Left ventricle myocardium superior (tissue), 1 donor: Measurements from ENCODE around the gene ZNF862. TPM values are rescaled to one million over a fixed set of nuclear protein-coding genes. Genes with fewer than 3 reads are reported as not detected.
"Not testable (repeated sequence)": the region's sequence is repeated elsewhere in the genome, so short reads cannot be mapped to it uniquely, and the experiment has no call there.

Experiments
- ATAC-seq: fragments of 200-7000 bp; cut with Tn5 transposase; one replicate; pipeline ENCODE4 v1.9.1; 2020; ENCODE audit warnings: mild to moderate bottlenecking, moderate library complexity
- DNase-seq: peaks from one replicate; pipeline ENCODE4 v3.0.0-alpha.2; 2020
- intact Hi-C: fragments of 100-400 bp; cut with micrococcal nuclease; formaldehyde crosslinking; loops from one replicate; pipeline ENCODE4 v1.11.0; 2022
- total RNA-seq: library from RNA; stranded (reverse); fragmentation: NEBNext Ultra II Directional; extraction: Animal tissue kit (Norgen Biotek cat#: 25700); gene quantifications from one replicate; pipeline ENCODE4 v1.2.1, GENCODE V29; 2021
- donor health status: DM: no; HTN: yes; CAD: no; lungs with severe emphysema.

ZNF862 gene
- total RNA-seq, 1 donor from 2014 or later = 9.5 TPM

GRCh38 chr7:149886018-149886415 is 47.8 kb downstream of the ZNF862 start:
- no peak for DNase-seq
- ATAC-seq = no peak
- intact Hi-C loops = no loop called here

DNA sequence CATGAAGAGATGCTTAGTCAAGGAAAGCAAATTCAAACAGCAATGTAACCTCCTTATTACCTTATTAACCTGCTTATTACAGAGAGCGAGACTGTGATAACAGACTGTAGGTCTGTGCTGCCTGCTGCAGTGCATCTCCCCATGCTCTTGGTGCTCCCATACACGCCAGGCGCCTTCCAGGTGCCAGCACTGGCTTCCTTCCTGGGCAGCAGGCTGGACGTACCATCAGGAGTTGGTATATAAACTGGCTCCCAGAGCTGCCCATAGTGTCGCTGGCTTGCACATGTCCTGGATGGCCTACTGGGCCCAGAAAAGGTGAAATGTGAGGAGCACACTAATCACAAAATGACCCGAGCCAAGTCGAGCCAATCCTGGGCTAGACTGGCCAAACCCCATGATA is 49.1 kb downstream of the ZNF862 start:
- ATAC-seq (no peak), DNase-seq (no peak)
- intact Hi-C loops = no loop called here

DNA sequence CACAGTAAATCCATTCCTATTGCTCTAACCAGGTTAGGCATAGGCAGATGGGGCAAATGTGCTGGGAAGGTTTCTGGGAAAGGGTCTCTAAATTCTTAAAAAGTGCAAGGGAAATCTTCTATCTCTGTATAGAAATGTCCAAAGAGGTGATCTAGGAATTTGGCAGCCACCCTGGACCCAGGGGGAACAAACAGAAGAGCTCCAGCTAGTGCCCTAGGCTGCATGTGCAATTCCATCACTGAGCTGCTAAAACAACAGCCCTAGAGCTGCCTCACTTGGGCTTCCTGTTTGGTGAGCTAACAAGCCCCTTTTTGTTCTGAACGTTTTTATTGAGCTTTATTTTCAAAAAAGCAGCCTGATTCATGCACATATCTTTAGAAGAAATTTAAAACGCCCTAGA is 52.5 kb downstream of the ZNF862 start:
- DNase-seq, ATAC-seq, intact Hi-C loops: not testable (repeated sequence)

GRCh38 chr7:149894957-149895356 is 56.8 kb downstream of the ZNF862 start:
- ATAC-seq, intact Hi-C loops, DNase-seq: not testable (repeated sequence)

DNA sequence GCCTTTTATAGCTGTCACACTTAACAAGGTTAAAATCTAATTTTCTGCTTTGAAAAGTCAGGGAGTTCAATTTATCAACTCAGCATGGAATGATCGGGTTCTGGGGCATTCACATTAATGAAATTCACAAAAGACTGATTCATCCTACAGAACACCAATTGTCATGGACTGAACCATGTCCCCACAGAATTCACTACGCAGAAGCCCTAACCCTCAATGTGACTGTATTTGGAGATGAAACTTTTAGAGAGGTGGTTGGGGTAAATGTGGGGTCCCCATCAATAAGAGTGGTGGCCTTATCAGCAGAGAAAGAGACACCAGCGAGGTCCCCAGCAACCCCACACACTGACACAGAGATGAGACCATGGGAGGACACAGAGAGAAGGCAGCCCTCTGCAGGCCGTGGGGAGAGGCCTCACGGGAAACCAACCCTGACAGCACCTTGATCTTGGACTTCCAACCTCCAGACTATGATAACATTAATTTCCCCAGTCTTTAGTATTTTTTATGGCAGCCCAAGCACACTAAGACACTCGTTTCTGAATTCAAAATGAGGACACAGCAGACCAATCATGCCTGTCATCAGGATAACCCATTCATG is 69.7 kb downstream of the ZNF862 start:
- intact Hi-C loops, ATAC-seq, DNase-seq: not testable (repeated sequence)

- intact Hi-C loops, ATAC-seq, DNase-seq: not testable (repeated sequence)
Observed at GRCh38 chr7:149910219-149910618, 72.0 kb downstream of the ZNF862 start.

GRCh38 chr7:149912126-149912525 is 74.0 kb downstream of the ZNF862 start:
- intact Hi-C loops, DNase-seq, ATAC-seq: not testable (repeated sequence)

Other genes starting within 250 kb of the ZNF862 start
- 7.8 TPM for gene ZNF467, start 64.8 kb upstream of the ZNF862 start, total RNA-seq
- 168 TPM for gene ATP6V0E2, start 35.6 kb downstream of the ZNF862 start, total RNA-seq